ENCODE results near the gene SSH2. TPM values are rescaled to one million over a fixed set of nuclear protein-coding genes. Genes with fewer than 3 reads are reported as not detected.

Gene SSH2
- total and polyA plus RNA-seq, 2 of the 13 experiments (the other 11 are each of a cell fraction or from before 2014, with no cell fraction given) = 6.0 to 6.4 TPM

GRCh38 chr17:29769225-29769624, 160.8 kb downstream of the SSH2 start:
- Histone ChIP-seq H3K4me2 (ENCODE audit: low read depth, low read length) (no peak overlapping the region), H3K4me1 (ENCODE audit: insufficient read depth, low read length) (peaks cover 6% of the 10 kb centered on the region), H3K4me3 (replicated peaks in 1 of 3; ENCODE audit: insufficient read depth in 1 of 3, low read depth in 2 of 3, low read length in 3 of 3) (no peak overlapping the region), H3K27me3 (ENCODE audit: control insufficient read depth in 1 of 2, insufficient read depth in 2 of 2, low read length in 2 of 2) (no peaks in the 10 kb centered on the region), H4K20me1 (ENCODE audit: insufficient read depth, low read length) (no peaks in the 10 kb centered on the region), H2AFZ (ENCODE audit: low read length) (no peak overlapping the region), H3K79me2 (ENCODE audit: insufficient read depth, low read length) (no peaks in the 10 kb centered on the region), H3K36me3 (replicated peaks in 1 of 2; ENCODE audit: control insufficient read depth in 1 of 2, insufficient read depth in 2 of 2, low read length in 2 of 2) (no peaks in the 10 kb centered on the region), H3K9me3 (ENCODE audit: low read length) (no peaks in the 10 kb centered on the region), H3K27ac (ENCODE audit: extremely low read length, insufficient read depth, low read length) (no peak overlapping the region), H3K9ac (ENCODE audit: insufficient read depth, low read depth, low read length) (no peak overlapping the region)
- ATAC-seq = no peak
- in situ Hi-C loops (cut with HindIII; ENCODE audit: extremely low pct_ligation_motif_present, low pct_unique_long_range_greater_than_20kb) (no loop called here), intact Hi-C loops (cut with micrococcal nuclease; ENCODE audit: unreplicated experiment) (no loop called here)
- ChIA-PET CTCF (ENCODE audit: low intra/inter-chr PET ratio, low total read pairs) (no interaction called here), POLR2A (no interaction called here)
- no TSS peak for BruUV-seq (replicated peaks)
- FAIRE-seq = no peak
- DNase-seq (ENCODE audit: low spot score) = no peak
- TF ChIP-seq BATF2 (CRISPR knock-in tag; IDR thresholded peaks at IDR 0.05) = no peak
- no peak for TF ChIP-seq PRDM4 (CRISPR knock-in tag; IDR thresholded peaks at IDR 0.05; ENCODE audit: borderline replicate concordance)
- no peak for TF ChIP-seq FOXA1 (IDR thresholded peaks at IDR 0.05)
- TF ChIP-seq FOXA1 (CRISPR knock-in tag; IDR thresholded peaks at IDR 0.05) = no peak
- no peak for TF ChIP-seq CBX2 (IDR thresholded peaks at IDR 0.05; ENCODE audit: low read depth, low read length)
- no peak for TF ChIP-seq CBX2 (CRISPR knock-in tag; IDR thresholded peaks at IDR 0.05; ENCODE audit: low read depth)
- no peak for TF ChIP-seq ZNF737 (CRISPR knock-in tag; IDR thresholded peaks at IDR 0.05; ENCODE audit: borderline replicate concordance)
- TF ChIP-seq EP300 (IDR thresholded peaks at IDR 0.05; ENCODE audit: low read depth in 2 of 2, low read length in 2 of 2) = no peak
- TF ChIP-seq EP300 (CRISPR knock-in tag; IDR thresholded peaks at IDR 0.05; ENCODE audit: borderline replicate concordance) = no peak
- no peak for TF ChIP-seq PREB (CRISPR knock-in tag; IDR thresholded peaks at IDR 0.05)
- TF ChIP-seq MEIS1 (CRISPR knock-in tag; IDR thresholded peaks at IDR 0.05; ENCODE audit: borderline replicate concordance) = no peak
- no peak for TF ChIP-seq REST (IDR thresholded peaks at IDR 0.05; ENCODE audit: borderline replicate concordance in 1 of 2, low read depth in 1 of 2, low read length in 2 of 2)
- no peak for TF ChIP-seq ZNF160 (CRISPR knock-in tag; IDR thresholded peaks at IDR 0.05)
- TF ChIP-seq MAFK (conservative IDR thresholded peaks at IDR 0.05 in 1 of 2, IDR thresholded peaks at IDR 0.05 in 1 of 2; ENCODE audit: low read length in 2 of 2) = no peak
- no peak for TF ChIP-seq ZSCAN31 (CRISPR knock-in tag; IDR thresholded peaks at IDR 0.05; ENCODE audit: low read depth)
- TF ChIP-seq GTF2F1 (IDR thresholded peaks at IDR 0.05; ENCODE audit: low read length) = no peak

Data from HepG2 (cell line).